Right cardiac atrium (tissue), 5 donors: ENCODE results near the gene P2RX1. TPM values are rescaled to one million over a fixed set of nuclear protein-coding genes. Genes with fewer than 3 reads are reported as not detected.

Source experiments
- ATAC-seq, 2 donors: fragments of 200-7000 bp; cut with Tn5 transposase; one replicate each; pipeline versions ENCODE4 v1.8.0 to v1.9.1; 2020; ENCODE audit warnings: moderate library complexity in 2 of 2, mild to moderate bottlenecking in 1 of 2
- DNase-seq, 3 donors: peaks; one replicate each; pipeline ENCODE4 v3.0.0-alpha.2; 2020
- H3K27ac ChIP-seq: one replicate; pipeline ENCODE4 v1.5.1; 2013; ENCODE audit warnings: mild to moderate bottlenecking, low read length, control low read depth, moderate library complexity
- H3K27me3 ChIP-seq: one replicate; pipeline ENCODE4 v1.6.1; 2013; ENCODE audit not compliant: control insufficient read depth, insufficient read depth
- H3K4me1 ChIP-seq: one replicate; pipeline ENCODE4 v1.6.1; 2013; ENCODE audit warnings: low read length; ENCODE audit not compliant: control insufficient read depth, insufficient read depth
- H3K4me3 ChIP-seq: one replicate; pipeline ENCODE4 v1.5.1; 2013; ENCODE audit warnings: low read length, control low read depth
- H3K9me3 ChIP-seq: one replicate; pipeline ENCODE4 v1.6.1; 2013; ENCODE audit warnings: low read length; ENCODE audit not compliant: control insufficient read depth
- WGBS: extraction: QIAGEN DNeasy Blood & Tissue Kit; methylation state at CpG from one replicate; pipeline ENCODE4 v1.1.7; 2013; 5-methylcytosine and 5-hydroxymethylcytosine counted together
- intact Hi-C, 4 donors: fragments of 100-400 bp; cut with DNase I; formaldehyde crosslinking; loops; one replicate each; pipeline versions ENCODE4 v1.11.0 to v1.14.0; 2022 to 2023
- polyA plus RNA-seq: library from polyadenylated mRNA; stranded (reverse); fragments of 200-250 nt; gene quantifications from one replicate; pipeline ENCODE4 v1.2.3, GENCODE V29; 2013
- total RNA-seq, 4 donors: library from RNA; stranded (reverse); fragmentation: NEBNext Ultra II Directional; extraction: Animal tissue kit (Norgen Biotek cat#: 25700); gene quantifications; one replicate each; pipeline ENCODE4 v1.2.1, GENCODE V29; 2021
- donor health status: healthy with polysubstance abuse.
- donor health status: DM: no; HTN: yes; CAD: no.
- donor health status: DM: no; HTN: no; CAD: no.
- donor health status: DM: no; HTN: yes; CAD: no; lungs with severe emphysema.
- donor health status: DM: yes; HTN: yes; CAD: no.

The P2RX1 gene
- total and polyA plus RNA-seq, 5 donors, result 0.74 to 3.8 (median 1.3) TPM

DNA sequence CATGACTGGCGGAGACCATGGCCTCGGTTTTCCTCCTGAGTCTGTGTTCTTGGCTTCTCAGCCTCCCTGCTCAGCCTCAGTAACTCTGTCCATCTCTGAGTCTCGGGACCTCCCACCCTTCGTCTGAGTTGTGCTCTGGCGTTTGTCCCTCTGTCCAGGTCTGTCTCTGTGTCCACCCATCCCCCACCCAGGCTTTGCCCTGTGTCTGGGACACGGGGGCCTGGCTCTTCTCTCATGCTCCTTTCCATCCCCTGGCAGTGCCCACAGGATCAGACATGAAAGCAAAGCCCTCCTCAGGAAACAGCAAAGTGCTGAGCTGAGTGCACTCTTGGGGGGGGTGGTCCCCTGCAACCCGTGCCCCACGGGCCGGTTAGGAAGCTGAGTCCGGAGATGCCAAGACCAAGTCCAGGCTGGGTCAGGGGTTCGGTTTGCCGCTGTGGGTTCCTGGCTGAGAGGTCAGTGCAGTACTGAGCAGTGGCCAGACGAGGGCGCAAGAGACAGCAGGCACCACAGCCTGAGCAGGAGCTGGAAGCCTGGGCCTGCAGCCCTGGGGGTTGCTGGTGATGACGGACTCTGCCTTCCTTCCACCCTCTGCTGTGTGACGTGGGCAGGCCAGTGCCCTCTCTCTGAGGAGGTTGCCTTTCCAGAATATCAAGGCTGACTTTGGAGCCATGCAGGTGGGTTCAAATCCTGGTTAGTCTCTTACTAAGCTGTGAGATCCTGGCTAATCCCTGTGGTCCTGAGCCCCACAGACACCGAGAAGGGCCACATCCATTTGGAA lies 2.5 kb downstream of the P2RX1 start:
- DNase-seq (peak; percentile 80 to 93 (median 92)), ATAC-seq (peak; percentile 63 to 65)
- 28% methylated on average over 17 of the region's 17 CpGs for WGBS
- Histone ChIP-seq H3K27me3 (no peaks in the 10 kb centered on the region), H3K27ac (no peak overlapping the region), H3K9me3 (no peaks in the 10 kb centered on the region), H3K4me1 (peaks cover 14% of the 10 kb centered on the region), H3K4me3 (no peak overlapping the region)
- intact Hi-C loops, result loop anchor here in 3 of 4 donors (5.0 to 10.0 kb wide), 3 partner anchors 46 to 179 kb away; no protein-coding TSS in a partner anchor

GRCh38 chr17:3912827-3913226 lies 3.4 kb downstream of the P2RX1 start:
- 97% methylated on average over 2 of the region's 2 CpGs for WGBS
- Histone ChIP-seq H3K9me3 (no peaks in the 10 kb centered on the region), H3K4me3 (no peak overlapping the region), H3K4me1 (peaks cover 14% of the 10 kb centered on the region), H3K27me3 (no peaks in the 10 kb centered on the region), H3K27ac (no peak overlapping the region)
- ATAC-seq, result no peak
- DNase-seq, result no peak
- intact Hi-C loops, result loop anchor here in 3 of 4 donors (5.0 to 10.0 kb wide), 3 partner anchors 46 to 178 kb away; no protein-coding TSS in a partner anchor

- DNase-seq (peak; percentile 71 to 77 (median 75)), ATAC-seq (peak; percentile 9 to 63)
- no peak overlapping the region for H3K4me3 ChIP-seq
- intact Hi-C loops, result loop anchor here in 3 of 4 donors (5.0 to 10.0 kb wide), 3 partner anchors 44 to 177 kb away; no protein-coding TSS in a partner anchor
- H3K4me1 ChIP-seq, result peaks cover 3% of the 10 kb centered on the region
- H3K9me3 ChIP-seq, result no peaks in the 10 kb centered on the region
- H3K27me3 ChIP-seq, result no peaks in the 10 kb centered on the region
- H3K27ac ChIP-seq, result no peak overlapping the region
- 53% methylated on average over 30 of the region's 30 CpGs for WGBS
Measured at GRCh38 chr17:3911271-3912053, 4.8 kb downstream of the P2RX1 start.

DNA sequence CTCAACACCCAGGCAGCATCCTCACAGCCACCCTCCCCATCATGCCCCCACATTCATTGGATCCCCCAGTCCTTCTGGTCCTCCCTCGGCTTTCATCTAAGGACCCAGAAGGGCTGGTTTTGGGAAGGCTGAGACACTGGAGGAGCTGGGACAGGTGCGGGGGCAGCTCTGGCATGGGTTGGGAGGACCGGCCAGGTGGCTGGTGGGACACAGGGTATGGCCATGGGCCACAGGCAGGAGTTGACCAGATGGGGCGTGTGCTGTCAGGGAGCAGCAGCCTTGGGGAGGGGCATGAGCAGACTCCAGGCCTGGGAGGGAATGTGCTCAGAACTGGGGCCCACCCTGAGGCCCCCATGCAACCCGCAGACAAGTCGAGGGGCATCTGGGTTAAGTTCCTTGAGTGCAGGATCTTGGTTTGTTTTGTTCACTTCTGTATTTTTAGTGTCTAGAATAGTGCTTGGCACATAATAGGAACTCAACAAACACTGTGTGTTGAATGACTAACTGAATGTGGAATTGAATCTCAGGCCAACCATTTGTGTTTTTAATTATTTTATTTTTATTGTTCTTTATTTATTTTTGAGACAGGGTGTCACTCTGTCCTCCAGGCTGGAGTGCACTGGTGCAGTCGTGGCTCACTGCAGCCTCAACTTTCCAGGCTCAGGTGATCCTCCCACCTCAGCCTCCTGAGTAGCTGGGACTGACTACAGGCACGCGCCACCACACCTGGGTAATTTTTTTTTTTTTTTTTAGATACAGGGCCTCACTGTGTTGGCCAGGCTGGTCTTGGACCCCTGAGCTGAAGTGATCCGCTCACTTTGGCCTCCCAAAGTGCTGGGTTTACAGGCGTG lies 5.6 kb downstream of the P2RX1 start:
- no peak for DNase-seq
- intact Hi-C loops, result loop anchor here in 3 of 4 donors (5.0 to 10.0 kb wide), 3 partner anchors 43 to 176 kb away; no protein-coding TSS in a partner anchor
- ATAC-seq, result no peak
- H3K9me3 ChIP-seq, result no peaks in the 10 kb centered on the region
- no peak overlapping the region for H3K4me3 ChIP-seq
- no peak overlapping the region for H3K27ac ChIP-seq
- 89% methylated on average over 11 of the region's 11 CpGs for WGBS
- H3K4me1 ChIP-seq, result peaks cover 3% of the 10 kb centered on the region
- no peaks in the 10 kb centered on the region for H3K27me3 ChIP-seq

DNA sequence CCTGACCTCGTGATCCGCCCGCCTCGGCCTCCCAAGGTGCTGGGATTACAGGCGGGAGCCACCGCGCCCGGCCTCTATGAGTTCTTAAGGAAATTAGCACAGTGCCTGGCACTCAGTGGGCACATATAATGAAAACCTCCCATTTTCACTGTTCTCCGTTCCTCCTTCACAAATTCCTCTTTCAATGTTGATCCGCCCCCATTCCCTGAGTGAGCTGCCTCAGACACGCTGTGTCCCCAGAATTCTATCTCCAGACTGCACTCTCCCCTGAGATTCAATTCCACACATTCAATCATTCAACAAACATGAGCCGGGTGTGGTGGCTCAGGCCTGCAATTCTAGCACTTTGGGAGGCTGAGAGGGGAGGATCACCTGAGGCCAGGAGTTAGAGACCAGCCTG lies 7.0 kb downstream of the P2RX1 start:
- no peak overlapping the region for H3K27ac ChIP-seq
- DNase-seq, result no peak
- intact Hi-C loops, result loop anchor here in 1 of 4 donors (5.0 kb wide), 1 partner anchor 37 kb away; no protein-coding TSS in a partner anchor
- ATAC-seq, result no peak
- WGBS, result 88% methylated on average over 12 of the region's 12 CpGs
- peaks cover 3% of the 10 kb centered on the region for H3K4me1 ChIP-seq
- no peaks in the 10 kb centered on the region for H3K9me3 ChIP-seq
- H3K27me3 ChIP-seq, result no peaks in the 10 kb centered on the region
- H3K4me3 ChIP-seq, result no peak overlapping the region

DNA sequence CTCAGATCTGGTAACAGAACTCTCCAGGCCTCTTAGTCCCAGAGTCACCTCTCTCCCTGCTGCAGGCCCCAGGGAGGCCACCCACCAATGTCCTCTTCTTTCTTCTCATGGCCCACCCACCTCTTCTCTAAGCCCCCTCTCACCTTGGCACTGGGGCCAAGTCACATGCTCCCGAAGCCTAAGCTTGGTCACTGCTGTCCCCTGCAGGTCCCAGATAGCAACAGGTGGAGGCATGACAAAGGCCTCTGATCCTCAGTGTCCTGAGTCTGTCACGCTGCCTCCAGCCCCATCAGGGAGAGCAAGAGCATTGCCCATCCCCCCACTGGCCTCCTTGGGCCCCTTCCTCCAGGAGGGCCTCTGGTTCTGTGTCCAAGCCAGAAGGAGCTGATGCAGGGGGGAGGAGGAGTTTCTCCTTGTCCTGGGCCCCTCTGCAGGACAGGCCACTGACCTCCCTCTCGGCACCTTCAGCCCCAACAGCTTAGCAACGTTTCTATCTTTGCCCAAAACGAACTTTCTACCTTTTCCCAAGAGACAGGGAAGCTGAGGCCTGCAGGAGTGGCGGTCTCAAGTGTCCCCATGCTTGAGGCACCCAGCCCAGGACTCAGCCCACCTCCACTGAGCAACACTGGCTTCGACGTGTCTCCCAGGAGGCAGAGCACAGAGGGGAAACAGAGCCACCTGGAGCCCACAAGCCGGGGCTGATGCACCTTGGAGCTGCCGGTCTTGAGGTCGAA lies 8.6 kb downstream of the P2RX1 start:
- intact Hi-C loops, result loop anchor here in 1 of 4 donors (5.0 kb wide), 1 partner anchor 35 kb away; no protein-coding TSS in a partner anchor
- H3K9me3 ChIP-seq, result no peaks in the 10 kb centered on the region
- H3K4me1 ChIP-seq, result peaks cover 2% of the 10 kb centered on the region
- H3K4me3 ChIP-seq, result no peak overlapping the region
- no peak overlapping the region for H3K27ac ChIP-seq
- no peak for ATAC-seq
- no peaks in the 10 kb centered on the region for H3K27me3 ChIP-seq
- 80% methylated on average over 11 of the region's 11 CpGs for WGBS
- DNase-seq, result no peak

DNA sequence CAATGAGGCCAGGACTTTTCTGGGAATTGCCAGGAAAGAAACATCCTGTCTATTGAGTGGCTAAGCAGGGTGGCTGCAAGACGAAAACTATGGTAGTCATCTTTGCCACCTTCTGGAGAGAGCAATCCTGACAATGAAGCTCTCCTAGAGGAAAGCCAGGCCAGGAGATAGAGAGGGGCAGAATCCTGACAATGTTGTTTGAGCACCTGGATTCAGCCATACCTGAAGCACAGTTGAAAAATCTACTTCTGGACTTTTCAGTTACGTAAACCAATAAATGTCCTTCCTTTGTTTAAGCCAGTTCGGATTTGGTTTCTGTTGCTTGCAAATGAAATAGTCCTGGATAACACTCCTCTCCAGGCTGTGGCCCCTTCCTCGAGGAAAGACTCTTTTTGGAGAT lies 9.4 kb downstream of the P2RX1 start:
- no peak overlapping the region for H3K4me3 ChIP-seq
- intact Hi-C loops, result loop anchor here in 1 of 4 donors (5.0 kb wide), 1 partner anchor 35 kb away; no protein-coding TSS in a partner anchor
- H3K4me1 ChIP-seq, result peaks cover 2% of the 10 kb centered on the region
- ATAC-seq (no peak), DNase-seq (no peak)
- 86% methylated on average over 4 of the region's 4 CpGs for WGBS
- no peaks in the 10 kb centered on the region for H3K27me3 ChIP-seq
- no peaks in the 10 kb centered on the region for H3K9me3 ChIP-seq
- no peak overlapping the region for H3K27ac ChIP-seq

DNA sequence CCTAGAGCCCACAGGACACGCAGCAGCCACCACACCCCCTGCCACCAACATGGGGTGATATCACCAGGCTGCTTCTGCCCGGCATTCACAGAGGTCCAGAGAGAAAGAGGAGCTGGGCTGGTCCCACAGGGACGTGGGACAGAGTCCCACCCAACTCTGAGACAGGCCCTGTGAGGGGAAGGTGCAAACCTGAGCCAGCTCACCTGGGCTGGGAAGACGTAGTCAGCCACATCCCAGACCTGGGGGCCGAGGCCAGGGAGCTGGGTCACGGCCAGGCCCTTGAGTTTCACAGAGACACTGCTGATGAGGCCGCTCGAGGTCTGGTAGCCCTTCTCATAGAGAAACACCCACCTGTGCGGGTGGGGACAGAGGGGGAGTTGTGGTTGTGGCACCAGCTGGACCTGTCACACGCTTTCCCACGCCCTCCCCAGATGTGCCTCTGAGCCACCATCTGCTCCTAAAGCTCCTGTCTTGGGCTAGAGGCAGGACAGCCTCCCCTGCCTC lies 11.2 kb downstream of the P2RX1 start:
- intact Hi-C loops, result loop anchor here in 1 of 4 donors (5.0 kb wide), 1 partner anchor 33 kb away; no protein-coding TSS in a partner anchor
- no peaks in the 10 kb centered on the region for H3K27me3 ChIP-seq
- WGBS, result 91% methylated on average over 11 of the region's 11 CpGs
- H3K27ac ChIP-seq, result no peak overlapping the region
- H3K4me3 ChIP-seq, result no peak overlapping the region
- H3K4me1 ChIP-seq, result no peaks in the 10 kb centered on the region
- no peak for ATAC-seq
- DNase-seq, result no peak
- H3K9me3 ChIP-seq, result no peaks in the 10 kb centered on the region

DNA sequence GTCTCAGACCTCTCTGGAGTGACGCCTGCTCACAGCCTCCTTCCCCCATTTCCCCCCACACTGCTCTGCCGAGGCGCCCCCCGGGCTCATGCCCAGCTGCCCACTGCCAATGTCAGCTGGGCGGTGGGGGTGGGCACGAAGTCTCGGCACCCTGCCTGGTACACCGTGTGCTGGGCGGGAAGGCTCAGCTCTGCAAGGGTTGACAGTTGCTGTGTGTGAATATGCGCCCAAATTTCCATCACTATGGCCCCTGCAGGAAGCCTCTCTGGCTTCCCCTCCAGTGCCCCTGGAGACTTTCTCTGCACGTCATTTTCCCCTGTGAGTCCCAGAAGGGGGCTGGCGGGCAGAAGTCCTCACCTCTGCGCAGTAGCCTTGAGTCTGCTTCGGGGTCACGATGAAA lies 11.8 kb downstream of the P2RX1 start:
- Histone ChIP-seq H3K9me3 (no peaks in the 10 kb centered on the region), H3K4me1 (no peaks in the 10 kb centered on the region), H3K27ac (no peak overlapping the region), H3K27me3 (no peaks in the 10 kb centered on the region), H3K4me3 (no peak overlapping the region)
- WGBS, result 85% methylated on average over 15 of the region's 15 CpGs
- intact Hi-C loops, result no loop called here
- DNase-seq (no peak), ATAC-seq (peak in 1 of 2 donors; percentile 18)

DNA sequence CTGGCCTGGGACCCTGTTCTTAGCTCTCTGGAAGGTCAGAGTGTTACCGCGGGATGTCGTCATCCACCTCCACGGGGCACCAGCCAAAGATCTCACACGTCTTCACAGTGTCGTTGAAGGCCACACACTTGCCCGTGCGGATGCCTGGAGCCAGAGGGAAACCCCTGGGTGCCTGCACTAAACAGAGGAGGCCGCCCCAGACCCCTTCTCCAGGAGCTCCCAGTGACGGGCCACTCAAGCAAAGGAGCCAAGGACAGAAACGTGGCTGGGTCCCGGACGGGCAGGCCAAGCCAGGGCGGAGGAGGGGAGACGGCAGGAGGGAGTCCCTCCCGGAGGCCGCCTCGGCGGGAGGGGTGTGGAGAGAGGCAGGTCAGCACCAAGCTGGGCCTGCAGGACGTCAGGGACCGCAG lies 12.4 kb downstream of the P2RX1 start:
- Histone ChIP-seq H3K4me3 (no peak overlapping the region), H3K27me3 (no peaks in the 10 kb centered on the region), H3K9me3 (no peaks in the 10 kb centered on the region), H3K4me1 (no peaks in the 10 kb centered on the region), H3K27ac (no peak overlapping the region)
- intact Hi-C loops, result no loop called here
- WGBS, result 62% methylated on average over 21 of the region's 21 CpGs
- DNase-seq, result peak in 1 of 3 donors; percentile 60
- ATAC-seq, result peak; percentile 26 to 52
